Astrocyte (in vitro differentiated cells and primary cell): ENCODE measurements around the gene CORO7. TPM values are rescaled to one million over a fixed set of nuclear protein-coding genes. Genes with fewer than 3 reads are reported as not detected.
A peak's percentile ranks its signal among the peaks of the same experiment; 100 is the strongest.

Source experiments
- DNase-seq: peaks from one replicate; pipeline ENCODE4 v3.0.0-alpha.2; 2010; ENCODE audit warnings: low read depth
- FAIRE-seq: peaks from 2 replicates; lab custom pipeline; 2011; peaks lifted over from hg19 to GRCh38; lab: Jason Lieb, UNC
- H2AFZ ChIP-seq: 2 replicates; pipeline ENCODE4 v1.6.0; 2012; ENCODE audit warnings: low read depth, low read length, inconsistent platforms
- H3K27ac ChIP-seq: 2 replicates; pipeline ENCODE4 v1.5.1; 2011; ENCODE audit warnings: low read depth, low read length, inconsistent platforms
- H3K27me3 ChIP-seq: 2 replicates; pipeline ENCODE4 v1.6.0; 2011; ENCODE audit warnings: low read length, inconsistent platforms; ENCODE audit not compliant: insufficient read depth
- H3K36me3 ChIP-seq: 2 replicates; pipeline ENCODE4 v1.5.1; 2011; ENCODE audit warnings: low read length, inconsistent platforms; ENCODE audit not compliant: insufficient read depth
- H3K4me1 ChIP-seq: 2 replicates; pipeline ENCODE4 v1.5.1; 2011; ENCODE audit warnings: low read length, inconsistent platforms; ENCODE audit not compliant: insufficient read depth
- H3K4me2 ChIP-seq: 2 replicates; pipeline ENCODE4 v1.6.0; 2012; ENCODE audit warnings: low read length, inconsistent platforms
- H3K4me3 ChIP-seq: 2 replicates; pipeline ENCODE4 v1.5.1; 2011; ENCODE audit warnings: low read depth, mild to moderate bottlenecking, low read length, inconsistent platforms; ENCODE audit not compliant: insufficient read depth
- H3K79me2 ChIP-seq: 2 replicates; pipeline ENCODE4 v1.6.0; 2012; ENCODE audit warnings: mild to moderate bottlenecking, low read length, inconsistent platforms; ENCODE audit not compliant: insufficient read depth
- H3K9ac ChIP-seq: 2 replicates; pipeline ENCODE4 v1.6.0; 2012; ENCODE audit warnings: mild to moderate bottlenecking, low read length, inconsistent platforms
- H3K9me3 ChIP-seq: 2 replicates; pipeline ENCODE4 v1.5.1; 2012; ENCODE audit warnings: low read depth, mild to moderate bottlenecking, low read length, inconsistent platforms; ENCODE audit not compliant: insufficient read depth
- H4K20me1 ChIP-seq: 2 replicates; pipeline ENCODE4 v1.6.0; 2012; ENCODE audit warnings: low read length, inconsistent platforms; ENCODE audit not compliant: insufficient read depth
- H3K27ac Mint-ChIP-seq: one replicate; pipeline ENCODE4 v1.8.0; 2021; ENCODE audit warnings: mild to moderate bottlenecking, mixed read lengths; ENCODE audit not compliant: unreplicated experiment
- H3K27me3 Mint-ChIP-seq: one replicate; pipeline ENCODE4 v1.8.0; 2021; ENCODE audit warnings: low read depth, mixed read lengths; ENCODE audit not compliant: unreplicated experiment
- H3K36me3 Mint-ChIP-seq: one replicate; pipeline ENCODE4 v1.8.0; 2021; ENCODE audit warnings: low read depth, mixed read lengths; ENCODE audit not compliant: unreplicated experiment
- H3K4me1 Mint-ChIP-seq: one replicate; pipeline ENCODE4 v1.8.0; 2021; ENCODE audit warnings: low read depth, mixed read lengths; ENCODE audit not compliant: unreplicated experiment
- H3K4me3 Mint-ChIP-seq: one replicate; pipeline ENCODE4 v1.8.0; 2021; ENCODE audit warnings: mild to moderate bottlenecking, moderate library complexity, mixed read lengths; ENCODE audit not compliant: unreplicated experiment
- H3K9me3 Mint-ChIP-seq: one replicate; pipeline ENCODE4 v1.8.0; 2021; ENCODE audit warnings: mild to moderate bottlenecking, mixed read lengths; ENCODE audit not compliant: unreplicated experiment
- EZH2 ChIP-seq: IDR thresholded peaks from 2 replicates; pipeline ENCODE4 v1.6.1; 2012; ENCODE audit warnings: mild to moderate bottlenecking, low read length, inconsistent platforms; ENCODE audit not compliant: insufficient read depth
- total RNA-seq: library from RNA; stranded (reverse); gene quantifications from 2 replicates; pipeline ENCODE4 v1.2.1, GENCODE V29; 2021
- TF ChIP-seq, protein P1 (sequence below): IDR thresholded peaks from 2 replicates; pipeline ENCODE4 v1.5.1; 2011; ENCODE audit warnings: low read depth, mild to moderate bottlenecking, inconsistent platforms, low read length, moderate library complexity; ENCODE audit not compliant: insufficient read depth

Gene CORO7
- total RNA-seq, 1 donor from 2014 or later: 26.4 TPM

DNA sequence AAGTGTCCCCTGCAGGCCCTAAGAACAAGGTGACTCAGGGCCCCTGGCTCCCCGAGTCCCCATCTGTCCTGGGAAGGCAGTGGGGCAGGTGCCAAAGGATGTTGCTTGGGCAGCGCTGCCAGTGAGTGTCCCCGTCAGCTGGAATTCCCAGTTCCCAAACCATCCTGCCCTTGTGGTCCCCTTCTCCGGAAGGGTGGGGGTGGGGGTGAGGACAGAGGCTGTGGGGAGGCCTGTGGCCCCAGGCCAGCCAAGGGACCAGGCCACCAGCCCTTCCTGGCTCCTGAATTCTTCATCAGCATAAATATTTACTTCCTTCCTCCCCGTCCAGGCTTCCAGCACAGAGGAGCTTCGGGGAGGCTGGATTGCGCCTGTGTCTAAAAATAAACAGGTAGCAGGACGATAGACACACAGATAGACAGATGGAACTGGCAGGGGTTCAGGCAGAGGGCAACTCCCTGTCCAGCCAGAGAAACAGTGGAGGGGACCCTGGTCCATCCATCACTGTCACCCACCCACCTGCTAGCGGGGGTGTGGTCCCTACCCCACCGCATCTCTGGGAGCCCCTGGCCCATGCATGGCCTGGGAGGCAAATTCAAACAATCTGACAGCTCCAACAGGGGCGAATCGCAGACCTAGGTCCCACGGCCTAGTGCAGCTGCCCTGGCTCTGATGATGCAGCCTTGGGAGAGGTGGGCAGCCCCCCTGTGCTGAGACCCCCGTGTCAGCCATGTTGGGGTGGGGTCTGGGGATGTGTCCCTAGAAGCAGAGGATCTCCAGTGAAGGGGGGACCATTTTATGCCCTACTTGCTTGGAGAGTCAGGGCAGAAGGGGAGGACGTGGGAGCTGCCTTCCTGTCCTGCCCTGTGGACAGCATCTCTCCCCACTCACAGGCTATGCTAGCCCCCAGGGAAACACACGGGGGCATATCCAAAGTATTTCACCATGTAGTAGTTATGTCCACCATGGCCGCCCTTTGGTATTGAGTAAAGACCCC lies 87.3 kb downstream of the CORO7 start:
- Histone ChIP-seq H3K36me3 (no peaks in the 10 kb centered on the region), H3K4me1 (peaks cover 17% of the 10 kb centered on the region), H3K4me2 (peak overlapping the region; percentile 87), H4K20me1 (peaks cover 85% of the 10 kb centered on the region), H3K79me2 (peaks cover 79% of the 10 kb centered on the region), H3K9ac (peak overlapping the region; percentile 62), H3K4me3 (no peak overlapping the region), H3K9me3 (no peaks in the 10 kb centered on the region), H3K27ac (no peak overlapping the region), H3K27me3 (no peaks in the 10 kb centered on the region), H2AFZ (no peak overlapping the region)
- peaks cover 11% of the 10 kb centered on the region for H3K4me1 Mint-ChIP-seq
- FAIRE-seq (no peak), DNase-seq (no peak)
- H3K36me3 Mint-ChIP-seq: peaks cover 2% of the 10 kb centered on the region
- H3K9me3 Mint-ChIP-seq: no peaks in the 10 kb centered on the region
- H3K4me3 Mint-ChIP-seq: peak overlapping the region; percentile 34
- TF ChIP-seq, protein P1, sequence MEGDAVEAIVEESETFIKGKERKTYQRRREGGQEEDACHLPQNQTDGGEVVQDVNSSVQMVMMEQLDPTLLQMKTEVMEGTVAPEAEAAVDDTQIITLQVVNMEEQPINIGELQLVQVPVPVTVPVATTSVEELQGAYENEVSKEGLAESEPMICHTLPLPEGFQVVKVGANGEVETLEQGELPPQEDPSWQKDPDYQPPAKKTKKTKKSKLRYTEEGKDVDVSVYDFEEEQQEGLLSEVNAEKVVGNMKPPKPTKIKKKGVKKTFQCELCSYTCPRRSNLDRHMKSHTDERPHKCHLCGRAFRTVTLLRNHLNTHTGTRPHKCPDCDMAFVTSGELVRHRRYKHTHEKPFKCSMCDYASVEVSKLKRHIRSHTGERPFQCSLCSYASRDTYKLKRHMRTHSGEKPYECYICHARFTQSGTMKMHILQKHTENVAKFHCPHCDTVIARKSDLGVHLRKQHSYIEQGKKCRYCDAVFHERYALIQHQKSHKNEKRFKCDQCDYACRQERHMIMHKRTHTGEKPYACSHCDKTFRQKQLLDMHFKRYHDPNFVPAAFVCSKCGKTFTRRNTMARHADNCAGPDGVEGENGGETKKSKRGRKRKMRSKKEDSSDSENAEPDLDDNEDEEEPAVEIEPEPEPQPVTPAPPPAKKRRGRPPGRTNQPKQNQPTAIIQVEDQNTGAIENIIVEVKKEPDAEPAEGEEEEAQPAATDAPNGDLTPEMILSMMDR: no peak
- TF ChIP-seq EZH2: no peak
- H3K27ac Mint-ChIP-seq: no peak overlapping the region
- H3K27me3 Mint-ChIP-seq: no peaks in the 10 kb centered on the region

DNA sequence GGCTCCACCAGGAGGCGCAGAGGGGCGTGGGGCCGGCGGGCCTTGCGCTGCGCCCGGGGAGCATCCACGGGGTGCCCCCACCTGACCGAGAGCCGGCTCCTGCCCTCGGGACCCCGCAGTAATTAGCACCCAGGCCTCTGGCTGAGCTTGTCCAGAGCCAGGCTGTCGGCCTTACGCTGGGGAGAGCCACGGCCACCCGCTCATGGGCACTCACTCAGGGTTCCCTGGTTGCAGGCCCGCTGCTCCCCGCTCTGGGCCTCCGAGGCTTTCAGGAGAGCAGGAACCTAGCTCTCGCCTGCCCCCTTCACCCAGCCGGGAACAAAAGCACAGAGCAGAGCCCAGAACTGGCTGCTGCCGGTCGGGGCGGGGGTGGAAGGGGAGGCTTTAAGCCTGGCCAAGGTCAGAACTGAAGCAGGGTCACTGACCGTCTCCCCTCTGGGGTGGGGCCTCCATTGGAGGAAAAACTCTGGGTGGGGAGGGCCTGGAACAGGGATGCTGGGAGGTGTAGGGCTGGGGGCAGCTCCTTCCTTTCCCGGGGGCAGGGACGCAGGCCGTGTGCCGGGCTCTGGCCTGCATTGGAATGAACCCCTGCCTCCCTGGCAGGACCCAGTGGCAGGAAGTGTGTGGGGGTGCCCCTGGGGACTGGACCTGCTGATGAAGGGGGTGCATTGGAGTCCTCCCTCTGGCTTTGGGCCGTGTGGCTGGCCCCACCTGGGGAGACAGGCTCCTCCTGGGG lies 88.2 kb downstream of the CORO7 start:
- no peak overlapping the region for H3K27ac ChIP-seq
- H3K4me3 ChIP-seq: peak overlapping the region; percentile 50
- H3K36me3 ChIP-seq: no peaks in the 10 kb centered on the region
- Mint-ChIP-seq H3K4me1 (peaks cover 11% of the 10 kb centered on the region), H3K4me3 (peak overlapping the region; percentile 50), H3K27me3 (no peaks in the 10 kb centered on the region), H3K27ac (peak overlapping the region; percentile 34), H3K36me3 (no peaks in the 10 kb centered on the region), H3K9me3 (no peaks in the 10 kb centered on the region)
- no peaks in the 10 kb centered on the region for H3K9me3 ChIP-seq
- peak overlapping the region; percentile 62 for H3K9ac ChIP-seq
- peaks cover 83% of the 10 kb centered on the region for H3K79me2 ChIP-seq
- FAIRE-seq (no peak), DNase-seq (no peak)
- H4K20me1 ChIP-seq: peaks cover 87% of the 10 kb centered on the region
- H3K4me2 ChIP-seq: peak overlapping the region; percentile 87
- no peaks in the 10 kb centered on the region for H3K27me3 ChIP-seq
- TF ChIP-seq EZH2: no peak
- TF ChIP-seq, protein P1: peak; percentile 29
- H3K4me1 ChIP-seq: peaks cover 24% of the 10 kb centered on the region
- H2AFZ ChIP-seq: peak overlapping the region; percentile 37
